Tibial nerve (tissue), 4 donors: ENCODE measurements around the gene SRGAP3. TPM values are rescaled to one million over a fixed set of nuclear protein-coding genes. Genes with fewer than 3 reads are reported as not detected.

Experiments
- DNase-seq, 2 donors: peaks; one replicate each; pipeline ENCODE4 v3.0.0-alpha.2; 2019; ENCODE audit warnings: low spot score in 2 of 2
- H3K27ac ChIP-seq, 4 donors: fragments of 200-600 bp; sonication (generic) in 3 of 4; one replicate each; pipeline ENCODE4 v1.5.1; 2017 to 2019; ENCODE audit warnings: mild to moderate bottlenecking in 1 of 4
- H3K27me3 ChIP-seq, 2 donors: fragments of 200-600 bp; sonication (generic) in 1 of 2; one replicate each; pipeline versions ENCODE4 v1.5.1 to v1.6.0; 2017 to 2019
- H3K36me3 ChIP-seq, 3 donors: fragments of 200-600 bp; sonication (generic); one replicate each; pipeline ENCODE4 v1.5.1; 2018 to 2019
- H3K4me1 ChIP-seq, 4 donors: fragments of 200-600 bp; sonication (generic) in 3 of 4; one replicate each; pipeline ENCODE4 v1.5.1; 2017 to 2019
- H3K4me3 ChIP-seq, 4 donors: fragments of 200-600 bp; sonication (generic) in 3 of 4; one replicate each; pipeline ENCODE4 v1.5.1; 2017 to 2019; ENCODE audit warnings: mild to moderate bottlenecking in 1 of 4, moderate library complexity in 1 of 4
- H3K9me3 ChIP-seq, 4 donors: fragments of 200-600 bp; sonication (generic) in 3 of 4; one replicate each; pipeline ENCODE4 v1.5.1; 2017 to 2019
- CTCF ChIP-seq, 5 experiments: fragments of 200-600 bp in 3 of 5; fragments of 450-650 bp in 2 of 5; sonication (generic) in 3 of 5; IDR thresholded peaks; one replicate each; pipeline ENCODE4 v1.5.1; 2016 to 2019; ENCODE audit warnings: antibody characterized with exemption in 5 of 5, mild to moderate bottlenecking in 3 of 5, moderate library complexity in 2 of 5
- EP300 ChIP-seq, 2 donors: sonication (generic); formaldehyde crosslinking; IDR thresholded peaks; one replicate each; pipeline ENCODE4 v1.6.1; 2017; ENCODE audit warnings: antibody characterized with exemption in 2 of 2, mild to moderate bottlenecking in 1 of 2
- POLR2A ChIP-seq, 2 donors: fragments of 450-650 bp; IDR thresholded peaks; one replicate each; pipeline ENCODE4 v1.6.1; 2017; ENCODE audit warnings: antibody characterized with exemption in 2 of 2, mild to moderate bottlenecking in 2 of 2, moderate library complexity in 2 of 2
- WGBS, 2 donors: methylation state at CpG; one replicate each; pipeline ENCODE4 v1.1.5; 2018; 5-methylcytosine and 5-hydroxymethylcytosine counted together
- total RNA-seq, 4 donors: library from RNA; depleted of rRNA; stranded (reverse); fragments of >200 nt; gene quantifications; one replicate each; pipeline ENCODE4 v1.1.0, GENCODE V29; 2016

Gene SRGAP3
- total RNA-seq, 4 donors from 2014 or later: 11.7 to 18.0 (median 15.1) TPM

GRCh38 chr3:9279966-9280365, 30.5 kb upstream of the SRGAP3 start:
- Histone ChIP-seq H3K4me1 (peaks cover 0 to 10% (median 0%) of the 10 kb centered on the region in 4 donors), H3K27me3 (no peaks in the 10 kb centered on the region), H3K27ac (no peak overlapping the region), H3K4me3 (no peak overlapping the region), H3K36me3 (peaks cover 0 to 4% (median 0%) of the 10 kb centered on the region in 3 donors), H3K9me3 (no peaks in the 10 kb centered on the region)
- TF ChIP-seq POLR2A (IDR thresholded peaks at IDR 0.05) (no peak), EP300 (IDR thresholded peaks at IDR 0.05) (no peak)
- 46 to 56% methylated on average over 6 of the region's 6 CpGs for WGBS, 2 donors
- DNase-seq: no peak

GRCh38 chr3:9278498-9278897, 29.1 kb upstream of the SRGAP3 start:
- Histone ChIP-seq H3K36me3 (peaks cover 0 to 7% (median 0%) of the 10 kb centered on the region in 3 donors), H3K4me3 (no peak overlapping the region), H3K27me3 (no peaks in the 10 kb centered on the region), H3K27ac (no peak overlapping the region), H3K4me1 (peaks cover 0 to 10% (median 0%) of the 10 kb centered on the region in 4 donors), H3K9me3 (no peaks in the 10 kb centered on the region)
- TF ChIP-seq EP300 (IDR thresholded peaks at IDR 0.05): no peak
- TF ChIP-seq POLR2A (IDR thresholded peaks at IDR 0.05): no peak
- no peak for TF ChIP-seq CTCF (IDR thresholded peaks at IDR 0.05)
- WGBS, 2 donors: 73 to 77% methylated on average over 4 of the region's 4 CpGs
- no peak for DNase-seq

- no peaks in the 10 kb centered on the region for H3K27me3 ChIP-seq
- DNase-seq: no peak
- no peak for TF ChIP-seq POLR2A (IDR thresholded peaks at IDR 0.05)
- TF ChIP-seq CTCF (IDR thresholded peaks at IDR 0.05): no peak
- TF ChIP-seq EP300 (IDR thresholded peaks at IDR 0.05): no peak
- no peak overlapping the region for H3K4me3 ChIP-seq
- no peak overlapping the region for H3K27ac ChIP-seq
- 0 to 13% methylated on average over 1 of the region's 1 CpG for WGBS, 2 donors
- H3K36me3 ChIP-seq: peaks cover 0 to 7% (median 0%) of the 10 kb centered on the region in 3 donors
- no peaks in the 10 kb centered on the region for H3K9me3 ChIP-seq
- peaks cover 0 to 10% (median 0%) of the 10 kb centered on the region in 4 donors for H3K4me1 ChIP-seq
Observed at GRCh38 chr3:9278085-9278484, 28.6 kb upstream of the SRGAP3 start.

- Histone ChIP-seq H3K4me3 (no peak overlapping the region), H3K4me1 (peaks cover 0 to 10% (median 0%) of the 10 kb centered on the region in 4 donors), H3K27ac (no peak overlapping the region), H3K27me3 (no peaks in the 10 kb centered on the region), H3K9me3 (no peaks in the 10 kb centered on the region), H3K36me3 (peaks cover 0 to 7% (median 0%) of the 10 kb centered on the region in 3 donors)
- WGBS, 2 donors: 73 to 79% methylated on average over 6 of the region's 6 CpGs
- no peak for DNase-seq
- TF ChIP-seq CTCF (IDR thresholded peaks at IDR 0.05) (no peak), POLR2A (IDR thresholded peaks at IDR 0.05) (no peak)
Observed at GRCh38 chr3:9276761-9277370, 27.4 kb upstream of the SRGAP3 start.

GRCh38 chr3:9271903-9272302, 22.5 kb upstream of the SRGAP3 start:
- no peak for TF ChIP-seq CTCF (IDR thresholded peaks at IDR 0.05)
- no peak for TF ChIP-seq POLR2A (IDR thresholded peaks at IDR 0.05)
- no peak for TF ChIP-seq EP300 (IDR thresholded peaks at IDR 0.05)
- H3K4me3 ChIP-seq: no peak overlapping the region
- H3K27ac ChIP-seq: no peak overlapping the region
- peaks cover 0 to 4% (median 0%) of the 10 kb centered on the region in 3 donors for H3K36me3 ChIP-seq
- DNase-seq: no peak
- H3K27me3 ChIP-seq: no peaks in the 10 kb centered on the region
- no peaks in the 10 kb centered on the region for H3K9me3 ChIP-seq
- 69 to 83% methylated on average over 6 of the region's 6 CpGs for WGBS, 2 donors
- H3K4me1 ChIP-seq: no peaks in the 10 kb centered on the region
